Measurements from ENCODE around the gene PLA2G4D.

GRCh38 chr15:42110367-42110766 lies 16.0 kb upstream of the PLA2G4D start:
- TF ChIP-seq REST (IDR thresholded peaks at IDR 0.05) (no peak), CTCF (IDR thresholded peaks at IDR 0.05) (no peak), NFE2L2 (conservative IDR thresholded peaks at IDR 0.05; ENCODE audit: low read length) (no peak), POLR2A (IDR thresholded peaks at IDR 0.05; ENCODE audit: low read length) (no peak), CHD2 (IDR thresholded peaks at IDR 0.05; ENCODE audit: low read length, partially characterized antibody) (no peak), RFX5 (IDR thresholded peaks at IDR 0.05) (no peak), MAX (IDR thresholded peaks at IDR 0.05) (no peak), MYC (IDR thresholded peaks at IDR 0.05; ENCODE audit: borderline replicate concordance, low read length) (no peak), HOXB5 (CRISPR knock-in tag; IDR thresholded peaks at IDR 0.05) (no peak), KDM1A (IDR thresholded peaks at IDR 0.05; ENCODE audit: low read depth) (no peak), RAD21 (conservative IDR thresholded peaks at IDR 0.05 in 1 of 2, IDR thresholded peaks at IDR 0.05 in 1 of 2) (no peak), USF2 (IDR thresholded peaks at IDR 0.05) (no peak), HOXB13 (CRISPR knock-in tag; IDR thresholded peaks at IDR 0.05; ENCODE audit: low read depth) (no peak), EP300 (IDR thresholded peaks at IDR 0.05) (no peak)

Measured in A549 (cell line).